ENCODE measurements around the gene MC5R.
"Not testable (repeated sequence)": the region's sequence is repeated elsewhere in the genome, so short reads cannot be mapped to it uniquely, and the experiment has no call there.

Gene MC5R

DNA sequence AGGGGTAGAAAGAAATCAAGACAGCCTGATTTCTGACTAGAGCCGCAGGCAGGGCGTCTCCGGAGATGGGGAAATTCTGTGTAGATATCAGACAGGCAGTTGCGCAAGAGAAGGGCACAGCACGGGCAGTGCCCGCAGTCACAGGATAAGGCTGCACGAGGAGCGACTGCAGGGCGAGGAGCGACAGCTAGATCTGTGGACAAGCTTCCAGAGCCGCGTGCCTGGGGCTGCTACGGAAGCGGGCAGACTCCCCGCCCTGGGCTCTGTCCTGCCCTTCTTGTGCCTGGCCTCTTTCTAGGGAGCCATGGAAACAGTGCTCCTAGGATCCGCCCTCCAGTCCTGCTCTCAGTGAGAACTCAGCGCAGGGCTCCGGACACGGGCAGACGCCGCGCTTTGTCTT, 12.6 kb downstream of the MC5R start:
- DNase-seq: no peak

DNA sequence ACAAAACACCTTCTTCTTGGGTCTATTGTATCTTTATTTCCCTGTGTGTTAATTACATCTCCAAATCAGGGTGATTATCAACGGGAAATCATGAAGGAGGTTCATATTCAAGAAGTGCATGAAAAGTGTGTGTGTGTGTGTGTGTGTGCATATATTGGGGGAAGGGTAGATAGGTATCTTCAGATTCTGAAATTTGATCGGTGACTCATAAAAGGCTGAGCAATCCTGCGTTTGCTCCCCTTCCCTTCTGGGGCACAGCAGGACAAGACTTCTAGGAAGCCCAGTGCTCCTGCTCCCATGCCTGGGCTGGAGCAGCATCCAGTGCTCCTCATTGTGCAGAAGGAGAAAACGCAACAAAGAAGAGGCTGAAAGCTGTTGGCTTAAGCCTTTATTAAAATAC, 25.8 kb downstream of the MC5R start:
- no peak for DNase-seq

DNA sequence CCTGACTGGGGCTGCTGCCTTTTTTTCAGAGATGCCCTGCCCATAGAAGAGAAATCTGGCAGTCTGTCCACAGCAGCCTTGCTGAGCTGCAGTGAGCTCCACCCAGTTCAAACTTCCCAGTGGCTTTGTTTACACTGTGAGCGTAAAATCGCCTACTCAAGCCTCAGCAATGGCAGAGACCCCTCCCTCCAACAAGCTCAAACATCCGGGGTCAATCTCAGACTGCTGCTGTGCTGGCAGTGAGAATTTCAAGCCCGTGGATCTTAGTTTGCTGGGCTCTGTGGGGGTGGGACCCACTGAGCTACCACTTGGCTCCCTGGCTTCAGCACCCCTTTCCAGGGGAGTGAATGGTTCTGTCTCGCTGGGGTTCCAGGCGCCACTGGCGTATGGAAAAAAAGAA, 38.9 kb downstream of the MC5R start:
- not testable (repeated sequence) for DNase-seq

DNA sequence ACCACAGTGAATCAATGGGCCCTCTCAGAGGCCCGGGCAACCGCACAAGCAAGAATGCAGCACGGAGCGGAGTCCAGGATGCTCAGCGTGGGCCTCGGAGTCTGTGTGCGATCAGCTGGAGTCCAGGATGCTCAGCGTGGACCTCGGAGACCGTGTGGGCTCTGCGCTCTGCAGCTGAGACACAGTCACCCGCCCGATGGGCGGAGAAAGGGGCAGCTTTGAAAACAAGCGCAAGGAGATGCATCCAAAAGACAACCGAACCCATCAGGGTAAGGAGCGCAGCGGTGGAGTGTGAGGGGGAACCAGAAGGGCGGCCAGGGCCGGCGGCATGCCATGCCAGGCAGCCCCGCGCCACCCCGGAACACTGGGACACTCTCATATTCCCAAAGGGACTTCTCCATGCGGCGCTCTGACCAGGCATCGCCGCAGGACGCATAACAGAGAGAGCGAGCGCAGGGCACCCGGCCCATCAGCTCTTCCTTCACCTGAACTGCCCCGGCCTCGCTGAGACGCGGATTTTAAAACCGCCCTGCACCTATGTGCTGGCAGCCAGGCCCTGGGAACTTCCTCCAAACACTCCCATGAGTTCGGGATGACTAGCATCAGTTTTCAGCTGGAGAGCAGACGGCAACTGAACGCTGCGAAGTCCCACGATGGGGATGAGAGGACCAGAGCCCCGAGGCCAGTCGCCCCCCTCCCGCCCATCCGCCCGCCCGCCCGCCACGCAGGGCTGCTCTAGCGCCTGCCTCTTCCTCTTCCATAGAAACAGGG, 44.7 kb downstream of the MC5R start:
- peak in 1 of 56 donors; percentile 2 for DNase-seq

DNA sequence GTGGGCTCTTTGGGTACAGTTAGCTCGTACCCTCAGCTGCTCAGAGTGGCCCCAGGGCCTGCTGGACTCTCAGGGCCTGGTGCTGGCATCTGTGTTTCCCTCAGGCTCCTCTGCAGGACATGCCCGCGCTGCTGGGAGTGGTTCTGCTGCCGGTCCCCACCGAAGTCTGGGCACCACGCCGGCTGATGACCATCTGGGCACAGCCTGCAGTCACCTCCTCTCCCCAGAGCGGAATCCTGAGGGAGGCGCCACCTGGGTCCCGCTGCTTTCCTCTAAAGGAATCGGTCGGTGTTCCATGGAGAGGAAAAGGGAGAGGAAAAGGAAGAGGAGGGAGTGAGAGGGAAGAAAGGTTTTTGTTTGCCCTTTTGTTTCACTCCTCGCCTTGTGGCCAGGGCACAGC, 47.8 kb downstream of the MC5R start:
- DNase-seq: no peak

DNA sequence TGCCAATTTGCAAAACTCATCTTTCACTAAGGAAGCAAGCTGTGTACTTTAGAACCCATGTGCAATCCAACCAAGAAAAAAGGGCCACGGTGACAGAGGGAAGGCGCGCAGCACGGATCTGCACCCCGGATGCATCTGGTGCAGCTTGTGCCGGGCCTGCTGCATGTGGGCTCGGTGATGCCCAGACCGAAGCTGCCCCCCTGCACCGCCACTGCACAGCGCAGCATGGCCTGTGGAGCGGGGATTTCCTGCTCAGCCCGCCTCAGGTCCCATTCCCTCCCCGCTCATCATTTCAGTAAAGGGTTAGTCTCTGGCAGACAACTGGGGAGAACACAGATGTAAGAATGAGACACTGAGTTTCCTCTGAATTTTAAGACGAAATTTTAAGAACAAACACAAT, 48.4 kb downstream of the MC5R start:
- DNase-seq: no peak

DNA sequence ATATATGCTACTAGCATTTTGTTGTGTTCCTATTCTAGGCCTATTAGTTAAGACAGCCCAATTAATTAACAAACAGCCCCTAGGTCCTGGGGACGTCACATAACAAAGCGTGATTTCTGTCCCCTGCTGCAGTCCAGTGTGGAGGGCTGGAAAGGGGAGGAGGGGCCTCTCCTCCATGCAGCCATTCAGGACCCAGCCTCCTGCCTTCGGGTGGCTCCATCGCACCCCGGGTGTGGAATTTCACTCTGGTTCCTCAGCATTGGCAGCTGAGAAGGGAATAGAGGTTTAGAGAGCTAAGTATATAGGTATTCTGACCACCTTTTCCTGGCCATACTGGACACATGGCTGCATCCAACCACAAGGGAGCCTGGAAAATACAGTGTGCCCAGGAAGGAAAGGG, 49.0 kb downstream of the MC5R start:
- no peak for DNase-seq

DNA sequence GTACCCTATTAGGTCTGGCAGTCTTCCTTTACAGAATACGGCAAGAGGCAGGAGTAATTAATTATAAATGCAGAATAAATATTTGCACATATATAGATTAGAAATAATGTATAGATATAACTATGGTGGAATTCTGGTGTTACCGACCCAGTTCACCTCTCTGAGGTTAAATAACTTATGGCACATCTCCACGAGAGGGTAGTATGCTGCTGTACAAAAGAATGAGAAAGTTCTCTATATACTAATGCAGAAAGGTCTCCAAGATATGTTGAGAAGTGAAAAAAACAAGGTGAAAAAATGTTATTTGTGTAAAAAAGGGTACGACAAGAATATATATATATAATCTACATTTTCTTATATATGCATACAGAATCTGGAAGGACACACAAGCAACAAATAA, 50.6 kb downstream of the MC5R start:
- DNase-seq: no peak

Data from nucleus accumbens (tissue), 56 donors.